Gastroesophageal sphincter (tissue), 4 donors: ENCODE data around the gene MARS1. TPM values are rescaled to one million over a fixed set of nuclear protein-coding genes. Genes with fewer than 3 reads are reported as not detected.

Experiments used
- ATAC-seq: fragments of 150-250 bp; one replicate; pipeline ENCODE4 v1.9.1; 2016; ENCODE audit warnings: mild to moderate bottlenecking, moderate library complexity
- H3K27ac ChIP-seq, 4 donors: fragments of 200-600 bp; sonication (generic) in 3 of 4; 1 replicate in 3 of 4; 2 replicates in 1 of 4; pipeline ENCODE4 v1.5.1; 2016 to 2019
- H3K27me3 ChIP-seq: fragments of 200-600 bp; sonication (generic); one replicate; pipeline ENCODE4 v1.5.1; 2019
- H3K36me3 ChIP-seq, 2 donors: fragments of 200-600 bp; sonication (generic); one replicate each; pipeline ENCODE4 v1.5.1; 2019; ENCODE audit warnings: control low read depth in 1 of 2
- H3K4me1 ChIP-seq, 3 donors: fragments of 200-600 bp; sonication (generic); 1 replicate in 2 of 3; 2 replicates in 1 of 3; pipeline ENCODE4 v1.5.1; 2016 to 2019; ENCODE audit warnings: control low read depth in 2 of 3
- H3K4me3 ChIP-seq, 2 donors: fragments of 200-600 bp; sonication (generic); one replicate each; pipeline ENCODE4 v1.5.1; 2019; ENCODE audit warnings: mild to moderate bottlenecking in 1 of 2, moderate library complexity in 1 of 2
- H3K9me3 ChIP-seq, 3 donors: fragments of 200-600 bp; sonication (generic); one replicate each; pipeline ENCODE4 v1.5.1; 2017 to 2019; ENCODE audit warnings: control low read depth in 2 of 3
- EP300 ChIP-seq: sonication (generic); formaldehyde crosslinking; IDR thresholded peaks from one replicate; pipeline ENCODE4 v1.6.1; 2017; ENCODE audit warnings: antibody characterized with exemption, mild to moderate bottlenecking
- POLR2A ChIP-seq, 2 donors: fragments of 450-650 bp; IDR thresholded peaks; one replicate each; pipeline ENCODE4 v1.6.1; 2017; ENCODE audit warnings: antibody characterized with exemption in 2 of 2, mild to moderate bottlenecking in 2 of 2, moderate library complexity in 1 of 2
- POLR2AphosphoS5 ChIP-seq: sonication (generic); formaldehyde crosslinking; IDR thresholded peaks from one replicate; pipeline ENCODE4 v1.6.1; 2017; ENCODE audit warnings: antibody characterized with exemption
- WGBS, 2 donors: methylation state at CpG; one replicate each; pipeline ENCODE4 v1.1.5; 2018; ENCODE audit warnings: low coverage in 1 of 2; 5-methylcytosine and 5-hydroxymethylcytosine counted together
- total RNA-seq, 4 donors: library from RNA; depleted of rRNA; stranded (reverse); fragments of >200 nt; gene quantifications; one replicate each; pipeline ENCODE4 v1.1.0, GENCODE V29; 2016
- TF ChIP-seq, protein P1 (sequence below), 4 experiments: fragments of 200-600 bp in 2 of 4; fragments of 450-650 bp in 2 of 4; sonication (generic) in 1 of 4; IDR thresholded peaks; one replicate each; pipeline ENCODE4 v1.5.1; 2017 to 2019; ENCODE audit warnings: antibody characterized with exemption in 4 of 4, mild to moderate bottlenecking in 2 of 4, moderate library complexity in 2 of 4

Gene MARS1
- total RNA-seq, 4 donors from 2014 or later, result 67.4 to 209 (median 81.7) TPM

DNA sequence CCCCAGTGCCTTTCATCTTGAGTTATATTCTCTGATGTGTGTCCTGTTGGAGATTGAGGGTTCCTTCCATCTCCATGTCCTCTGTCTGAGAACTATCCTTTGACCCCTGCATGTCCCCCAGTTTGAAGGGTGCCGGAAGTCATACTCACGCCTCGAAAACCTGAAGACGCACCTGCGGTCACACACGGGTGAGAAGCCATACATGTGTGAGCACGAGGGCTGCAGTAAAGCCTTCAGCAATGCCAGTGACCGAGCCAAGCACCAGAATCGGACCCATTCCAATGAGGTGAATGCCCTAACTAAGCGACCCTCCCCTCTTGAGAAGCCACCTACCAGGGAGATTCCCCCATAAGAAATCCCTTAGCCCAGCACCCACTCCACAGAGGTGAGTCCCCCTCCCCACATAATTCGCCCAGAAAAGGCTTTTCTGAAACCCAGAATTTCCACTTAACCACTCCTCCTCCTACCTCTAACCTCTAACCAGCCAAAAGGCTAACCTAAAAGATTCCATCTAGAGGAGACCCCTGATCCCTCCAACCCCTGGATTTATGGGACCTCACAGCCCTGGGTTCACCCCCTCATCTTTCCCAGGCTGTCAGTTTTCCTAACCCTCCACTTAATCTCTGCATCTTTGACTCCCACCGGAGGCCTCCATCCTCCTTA, 20.5 kb upstream of the MARS1 start:
- ATAC-seq, result no peak
- no peaks in the 10 kb centered on the region for H3K36me3 ChIP-seq
- WGBS, 2 donors, result 72 to 84% methylated on average over 3 to 6 of the region's 12 CpGs
- no peak overlapping the region for H3K27ac ChIP-seq
- H3K4me3 ChIP-seq, result no peak overlapping the region
- TF ChIP-seq POLR2A (IDR thresholded peaks at IDR 0.05) (no peak), EP300 (no peak), POLR2AphosphoS5 (no peak)
- TF ChIP-seq, protein P1, sequence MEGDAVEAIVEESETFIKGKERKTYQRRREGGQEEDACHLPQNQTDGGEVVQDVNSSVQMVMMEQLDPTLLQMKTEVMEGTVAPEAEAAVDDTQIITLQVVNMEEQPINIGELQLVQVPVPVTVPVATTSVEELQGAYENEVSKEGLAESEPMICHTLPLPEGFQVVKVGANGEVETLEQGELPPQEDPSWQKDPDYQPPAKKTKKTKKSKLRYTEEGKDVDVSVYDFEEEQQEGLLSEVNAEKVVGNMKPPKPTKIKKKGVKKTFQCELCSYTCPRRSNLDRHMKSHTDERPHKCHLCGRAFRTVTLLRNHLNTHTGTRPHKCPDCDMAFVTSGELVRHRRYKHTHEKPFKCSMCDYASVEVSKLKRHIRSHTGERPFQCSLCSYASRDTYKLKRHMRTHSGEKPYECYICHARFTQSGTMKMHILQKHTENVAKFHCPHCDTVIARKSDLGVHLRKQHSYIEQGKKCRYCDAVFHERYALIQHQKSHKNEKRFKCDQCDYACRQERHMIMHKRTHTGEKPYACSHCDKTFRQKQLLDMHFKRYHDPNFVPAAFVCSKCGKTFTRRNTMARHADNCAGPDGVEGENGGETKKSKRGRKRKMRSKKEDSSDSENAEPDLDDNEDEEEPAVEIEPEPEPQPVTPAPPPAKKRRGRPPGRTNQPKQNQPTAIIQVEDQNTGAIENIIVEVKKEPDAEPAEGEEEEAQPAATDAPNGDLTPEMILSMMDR (IDR thresholded peaks at IDR 0.05), result no peak
- H3K4me1 ChIP-seq, result peaks cover 0 to 8% (median 0%) of the 10 kb centered on the region in 3 donors
- H3K27me3 ChIP-seq, result peaks cover 61% of the 10 kb centered on the region
- no peaks in the 10 kb centered on the region for H3K9me3 ChIP-seq

DNA sequence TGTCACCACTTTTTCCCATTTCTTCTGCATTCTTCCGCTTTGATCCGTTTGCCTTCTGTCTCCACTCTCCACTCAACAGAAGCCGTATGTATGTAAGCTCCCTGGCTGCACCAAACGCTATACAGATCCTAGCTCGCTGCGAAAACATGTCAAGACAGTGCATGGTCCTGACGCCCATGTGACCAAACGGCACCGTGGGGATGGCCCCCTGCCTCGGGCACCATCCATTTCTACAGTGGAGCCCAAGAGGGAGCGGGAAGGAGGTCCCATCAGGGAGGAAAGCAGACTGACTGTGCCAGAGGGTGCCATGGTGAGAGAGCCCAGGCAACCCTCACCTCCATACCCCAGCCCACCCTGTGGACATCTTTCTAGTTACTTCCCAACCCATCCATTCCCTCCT, 20.0 kb upstream of the MARS1 start:
- no peaks in the 10 kb centered on the region for H3K9me3 ChIP-seq
- H3K27me3 ChIP-seq, result peaks cover 67% of the 10 kb centered on the region
- H3K27ac ChIP-seq, result no peak overlapping the region
- no peaks in the 10 kb centered on the region for H3K36me3 ChIP-seq
- peaks cover 0 to 3% (median 0%) of the 10 kb centered on the region in 3 donors for H3K4me1 ChIP-seq
- H3K4me3 ChIP-seq, result no peak overlapping the region
- no peak for ATAC-seq
- WGBS, 2 donors, result 80 to 85% methylated on average over 3 to 4 of the region's 11 CpGs
- TF ChIP-seq, protein P1 (IDR thresholded peaks at IDR 0.05), result no peak
- TF ChIP-seq POLR2AphosphoS5 (no peak), EP300 (no peak), POLR2A (IDR thresholded peaks at IDR 0.05) (no peak)

DNA sequence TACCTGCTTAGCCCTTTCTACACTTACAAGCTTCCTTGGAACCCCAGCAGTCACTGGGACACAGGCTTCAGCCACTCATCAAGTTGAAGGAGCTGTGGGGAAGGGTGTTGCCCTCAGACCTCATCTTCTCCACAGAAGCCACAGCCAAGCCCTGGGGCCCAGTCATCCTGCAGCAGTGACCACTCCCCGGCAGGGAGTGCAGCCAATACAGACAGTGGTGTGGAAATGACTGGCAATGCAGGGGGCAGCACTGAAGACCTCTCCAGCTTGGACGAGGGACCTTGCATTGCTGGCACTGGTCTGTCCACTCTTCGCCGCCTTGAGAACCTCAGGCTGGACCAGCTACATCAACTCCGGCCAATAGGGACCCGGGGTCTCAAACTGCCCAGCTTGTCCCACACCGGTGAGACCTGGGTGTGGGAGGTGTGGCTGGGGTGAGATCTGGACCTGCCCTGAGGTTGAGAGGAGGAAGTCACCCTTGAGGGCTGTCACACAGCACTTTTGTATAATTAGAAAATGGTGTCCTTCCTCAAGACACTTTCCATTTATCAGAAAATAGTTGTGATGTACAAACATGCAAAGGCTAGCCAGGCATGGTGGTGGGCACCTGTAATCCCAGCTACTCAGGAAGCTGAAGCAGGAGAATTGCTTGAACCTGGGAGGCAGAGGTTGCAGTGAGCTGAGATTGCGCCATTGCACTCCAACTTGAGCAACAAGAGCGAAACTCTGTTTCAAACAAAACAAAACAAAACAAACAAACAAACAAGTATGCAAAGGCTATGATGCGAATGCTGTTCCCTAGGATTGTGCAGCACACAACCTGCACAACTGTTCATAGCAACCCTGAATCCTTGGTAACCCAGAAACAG, 18.3 kb upstream of the MARS1 start:
- Histone ChIP-seq H3K27ac (no peak overlapping the region), H3K4me1 (no peaks in the 10 kb centered on the region), H3K4me3 (no peak overlapping the region), H3K27me3 (peaks cover 83% of the 10 kb centered on the region), H3K36me3 (no peaks in the 10 kb centered on the region), H3K9me3 (no peaks in the 10 kb centered on the region)
- 96 to 100% methylated on average over 3 of the region's 10 CpGs for WGBS, 2 donors
- ATAC-seq, result no peak
- no peak for TF ChIP-seq POLR2AphosphoS5
- no peak for TF ChIP-seq EP300
- TF ChIP-seq, protein P1 (IDR thresholded peaks at IDR 0.05), result no peak
- TF ChIP-seq POLR2A (IDR thresholded peaks at IDR 0.05), result no peak

DNA sequence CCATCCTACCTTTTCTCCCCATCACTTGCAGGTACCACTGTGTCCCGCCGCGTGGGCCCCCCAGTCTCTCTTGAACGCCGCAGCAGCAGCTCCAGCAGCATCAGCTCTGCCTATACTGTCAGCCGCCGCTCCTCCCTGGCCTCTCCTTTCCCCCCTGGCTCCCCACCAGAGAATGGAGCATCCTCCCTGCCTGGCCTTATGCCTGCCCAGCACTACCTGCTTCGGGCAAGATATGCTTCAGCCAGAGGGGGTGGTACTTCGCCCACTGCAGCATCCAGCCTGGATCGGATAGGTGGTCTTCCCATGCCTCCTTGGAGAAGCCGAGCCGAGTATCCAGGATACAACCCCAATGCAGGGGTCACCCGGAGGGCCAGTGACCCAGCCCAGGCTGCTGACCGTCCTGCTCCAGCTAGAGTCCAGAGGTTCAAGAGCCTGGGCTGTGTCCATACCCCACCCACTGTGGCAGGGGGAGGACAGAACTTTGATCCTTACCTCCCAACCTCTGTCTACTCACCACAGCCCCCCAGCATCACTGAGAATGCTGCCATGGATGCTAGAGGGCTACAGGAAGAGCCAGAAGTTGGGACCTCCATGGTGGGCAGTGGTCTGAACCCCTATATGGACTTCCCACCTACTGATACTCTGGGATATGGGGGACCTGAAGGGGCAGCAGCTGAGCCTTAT, 17.4 kb upstream of the MARS1 start:
- no peak for TF ChIP-seq EP300
- TF ChIP-seq, protein P1 (IDR thresholded peaks at IDR 0.05), result no peak
- no peak for TF ChIP-seq POLR2AphosphoS5
- TF ChIP-seq POLR2A (IDR thresholded peaks at IDR 0.05), result no peak
- Histone ChIP-seq H3K4me1 (peaks cover 0 to 6% (median 4%) of the 10 kb centered on the region in 3 donors), H3K36me3 (no peaks in the 10 kb centered on the region), H3K9me3 (no peaks in the 10 kb centered on the region), H3K4me3 (no peak overlapping the region), H3K27ac (no peak overlapping the region), H3K27me3 (peaks cover 91% of the 10 kb centered on the region)
- no peak for ATAC-seq
- WGBS, 2 donors, result 83% methylated on average over 1 of the region's 14 CpGs; no CpG with 5 or more reads in 1 of the 2 donors
